ENCODE results near the gene ARL13A. TPM values are rescaled to one million over a fixed set of nuclear protein-coding genes. Genes with fewer than 3 reads are reported as not detected.
"Not testable (repeated sequence)": the region's sequence is repeated elsewhere in the genome, so short reads cannot be mapped to it uniquely, and the experiment has no call there.

The ARL13A gene
- polyA plus RNA-seq, 2 of the 4 experiments (the other 2 are of a cell fraction) = 0.10 to 0.12 TPM

DNA sequence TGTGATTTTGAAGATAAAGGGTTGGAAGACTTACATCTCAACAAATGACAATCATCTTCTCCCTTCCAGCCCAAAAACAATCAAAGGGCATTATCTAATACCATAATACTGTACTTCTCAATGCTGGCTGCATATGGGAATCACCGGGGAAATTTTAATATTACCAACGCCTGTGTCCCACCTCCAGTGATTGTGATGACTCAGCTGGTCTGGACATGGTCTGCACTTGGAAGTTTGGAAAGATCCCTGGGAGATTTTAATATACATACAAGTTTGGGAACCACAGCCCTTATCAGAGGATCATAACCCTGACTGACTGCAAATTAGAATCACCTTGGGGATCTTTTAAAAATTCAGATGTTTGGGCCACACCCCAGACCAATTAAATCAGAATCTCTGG lies 29.9 kb downstream of the ARL13A start:
- no peak overlapping the region for H3K27ac ChIP-seq
- no peak overlapping the region for H3K4me2 ChIP-seq
- H3K4me1 ChIP-seq = peaks cover 13% of the 10 kb centered on the region
- H3K9me3 ChIP-seq = no peaks in the 10 kb centered on the region
- no peak overlapping the region for H3K4me3 ChIP-seq
- DNase-seq (ENCODE audit: low read depth in 1 of 2, low spot score in 1 of 2) (no peak), ATAC-seq (no peak), FAIRE-seq (no peak)
- POLR2A ChIA-PET = no interaction called here
- 90% methylated on average over 2 of the region's 2 CpGs for WGBS (ENCODE audit: missing lambda C conversion rate)
- CTCF ChIA-PET = no interaction called here
- TF ChIP-seq KDM5A (IDR thresholded peaks at IDR 0.05) = no peak
- peak; percentile 24 for TF ChIP-seq MAFK (IDR thresholded peaks at IDR 0.05; ENCODE audit: partially characterized antibody)

DNA sequence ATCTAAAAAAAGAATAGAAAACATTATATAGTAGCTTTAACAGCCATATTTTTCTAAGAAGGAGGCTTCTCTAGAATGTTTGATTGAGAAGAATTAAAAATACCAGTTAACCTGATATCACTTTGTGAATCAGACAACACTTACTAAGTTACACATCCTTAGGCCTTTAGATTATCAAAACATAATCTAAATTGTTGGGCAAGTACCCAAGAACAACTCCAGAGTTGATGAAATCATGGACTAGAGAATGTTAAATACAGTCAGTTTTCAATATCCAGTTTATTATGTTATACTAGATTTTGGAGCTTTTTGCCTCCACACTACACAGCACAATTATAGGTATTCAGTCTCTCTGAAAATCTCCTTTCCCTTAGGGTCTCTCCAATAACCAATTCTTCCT lies 39.6 kb downstream of the ARL13A start:
- no peaks in the 10 kb centered on the region for H3K9me3 ChIP-seq
- DNase-seq (ENCODE audit: low read depth in 1 of 2, low spot score in 1 of 2) (no peak), FAIRE-seq (peak; percentile 32), ATAC-seq (no peak)
- no peak overlapping the region for H3K4me2 ChIP-seq
- TF ChIP-seq HOXB13 (CRISPR knock-in tag; IDR thresholded peaks at IDR 0.05; ENCODE audit: low read depth) (no peak), SMC3 (IDR thresholded peaks at IDR 0.05) (no peak), ZSCAN20 (CRISPR knock-in tag; IDR thresholded peaks at IDR 0.05) (no peak), KDM5A (IDR thresholded peaks at IDR 0.05) (no peak), NPAS2 (CRISPR knock-in tag; IDR thresholded peaks at IDR 0.05; ENCODE audit: borderline replicate concordance) (no peak), ZNF302 (CRISPR knock-in tag; IDR thresholded peaks at IDR 0.05) (no peak), ELK1 (IDR thresholded peaks at IDR 0.05; ENCODE audit: low read depth, low read length) (no peak), JUNB (IDR thresholded peaks at IDR 0.05) (no peak)
- no peak overlapping the region for H3K4me3 ChIP-seq
- H3K27ac ChIP-seq = no peak overlapping the region
- CTCF ChIA-PET = no interaction called here
- POLR2A ChIA-PET = no interaction called here
- no peaks in the 10 kb centered on the region for H3K4me1 ChIP-seq

DNA sequence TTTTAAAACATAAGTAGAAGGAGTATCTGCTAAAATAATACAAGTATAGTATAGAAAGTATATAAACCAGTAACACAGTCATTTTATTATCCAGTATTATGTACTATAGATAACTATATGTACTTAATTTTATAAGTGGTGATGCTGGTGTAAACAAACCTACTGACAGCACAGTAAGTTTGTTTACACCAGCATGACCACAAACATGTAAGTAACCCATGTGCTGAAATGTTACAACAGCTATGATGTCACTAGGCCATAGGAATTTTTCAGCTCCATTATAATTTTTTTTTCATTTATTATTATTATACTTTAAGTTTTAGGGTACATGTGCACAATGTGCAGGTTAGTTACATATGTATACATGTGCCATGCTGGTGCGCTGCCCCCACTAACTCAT lies 42.5 kb downstream of the ARL13A start:
- CTCF ChIA-PET; H3K27ac ChIP-seq; ATAC-seq; H3K4me3 ChIP-seq; POLR2A ChIA-PET; H3K4me1 ChIP-seq; DNase-seq (ENCODE audit: low read depth in 1 of 2, low spot score in 1 of 2); FAIRE-seq; H3K4me2 ChIP-seq; H3K9me3 ChIP-seq: not testable (repeated sequence)
- 80% methylated on average over 1 of the region's 1 CpG for WGBS (ENCODE audit: missing lambda C conversion rate)

- ChIA-PET CTCF (no interaction called here), POLR2A (no interaction called here)
- no peak overlapping the region for H3K27ac ChIP-seq
- ATAC-seq (no peak), DNase-seq (ENCODE audit: low read depth in 1 of 2, low spot score in 1 of 2) (no peak), FAIRE-seq (no peak)
- no peaks in the 10 kb centered on the region for H3K4me1 ChIP-seq
- WGBS (ENCODE audit: missing lambda C conversion rate) = 94% methylated on average over 3 of the region's 3 CpGs
- no peaks in the 10 kb centered on the region for H3K9me3 ChIP-seq
- TF ChIP-seq HES2 (IDR thresholded peaks at IDR 0.05) = no peak
- TF ChIP-seq MAFK (IDR thresholded peaks at IDR 0.05; ENCODE audit: partially characterized antibody) = no peak
- no peak for TF ChIP-seq FOSB (CRISPR knock-in tag; IDR thresholded peaks at IDR 0.05)
- TF ChIP-seq MAZ (IDR thresholded peaks at IDR 0.05; ENCODE audit: borderline replicate concordance, low read depth, low read length) = no peak
- no peak for TF ChIP-seq TP53 (CRISPR knock-in tag; IDR thresholded peaks at IDR 0.05)
- no peak overlapping the region for H3K4me3 ChIP-seq
- H3K4me2 ChIP-seq = no peak overlapping the region
Observed at GRCh38 chrX:101022020-101022419, 52.5 kb downstream of the ARL13A start.

- Histone ChIP-seq H3K4me1 (no peaks in the 10 kb centered on the region), H3K4me3 (no peak overlapping the region), H3K9me3 (no peaks in the 10 kb centered on the region), H3K4me2 (no peak overlapping the region), H3K27ac (no peak overlapping the region)
- CTCF ChIA-PET = interaction anchor here (0.6 kb wide), 1 partner anchor 44 kb away, joined by 4 read pairs; no protein-coding TSS in a partner anchor
- TF ChIP-seq, protein P1, sequence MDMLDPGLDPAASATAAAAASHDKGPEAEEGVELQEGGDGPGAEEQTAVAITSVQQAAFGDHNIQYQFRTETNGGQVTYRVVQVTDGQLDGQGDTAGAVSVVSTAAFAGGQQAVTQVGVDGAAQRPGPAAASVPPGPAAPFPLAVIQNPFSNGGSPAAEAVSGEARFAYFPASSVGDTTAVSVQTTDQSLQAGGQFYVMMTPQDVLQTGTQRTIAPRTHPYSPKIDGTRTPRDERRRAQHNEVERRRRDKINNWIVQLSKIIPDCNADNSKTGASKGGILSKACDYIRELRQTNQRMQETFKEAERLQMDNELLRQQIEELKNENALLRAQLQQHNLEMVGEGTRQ (IDR thresholded peaks at IDR 0.05) = no peak
- TF ChIP-seq HDAC2 (IDR thresholded peaks at IDR 0.05) = no peak
- no peak for TF ChIP-seq E2F6 (IDR thresholded peaks at IDR 0.05; ENCODE audit: borderline replicate concordance, low read depth)
- TF ChIP-seq ZSCAN20 (CRISPR knock-in tag; IDR thresholded peaks at IDR 0.05) = no peak
- no peak for TF ChIP-seq SREBF2 (IDR thresholded peaks at IDR 0.05)
- no peak for TF ChIP-seq ZFP36 (IDR thresholded peaks at IDR 0.05; ENCODE audit: borderline replicate concordance, partially characterized antibody)
- TF ChIP-seq EHF (CRISPR knock-in tag; IDR thresholded peaks at IDR 0.05) = no peak
- no peak for TF ChIP-seq FOXS1 (CRISPR knock-in tag; IDR thresholded peaks at IDR 0.05)
- TF ChIP-seq CTCF (IDR thresholded peaks at IDR 0.05) = no peak
- TF ChIP-seq FOSL2 (IDR thresholded peaks at IDR 0.05) = no peak
- no peak for TF ChIP-seq FOSL2 (CRISPR knock-in tag; IDR thresholded peaks at IDR 0.05)
- no peak for TF ChIP-seq KDM1A (IDR thresholded peaks at IDR 0.05; ENCODE audit: low read depth)
- no peak for TF ChIP-seq FOSB (CRISPR knock-in tag; IDR thresholded peaks at IDR 0.05)
- no peak for TF ChIP-seq SMC3 (IDR thresholded peaks at IDR 0.05)
- TF ChIP-seq TFCP2L1 (CRISPR knock-in tag; IDR thresholded peaks at IDR 0.05) = no peak
- no peak for TF ChIP-seq RARB (CRISPR knock-in tag; IDR thresholded peaks at IDR 0.05)
- no peak for DNase-seq (ENCODE audit: low read depth in 1 of 2, low spot score in 1 of 2)
- ATAC-seq = no peak
- FAIRE-seq = no peak
- POLR2A ChIA-PET = interaction anchor here (0.6 to 0.7 kb wide), 2 partner anchors 22 to 25 kb away, joined by 3 read pairs; no protein-coding TSS in a partner anchor
Observed at GRCh38 chrX:101025126-101025525, 55.6 kb downstream of the ARL13A start.

Data from A549 (cell line).